Effector memory CD4-positive, alpha-beta T cell (primary cell): ENCODE measurements around the gene FAAP20.

Experiments
- DNase-seq, 3 donors: peaks; one replicate each; pipeline ENCODE4 v3.0.0-alpha.2; 2020
- H3K27ac ChIP-seq: 2 replicates; pipeline ENCODE4 v1.7.0; 2013; ENCODE audit warnings: mild to moderate bottlenecking, low read length, moderate library complexity; ENCODE audit not compliant: insufficient read depth, poor library complexity, severe bottlenecking
- H3K27me3 ChIP-seq: replicated peaks from 2 replicates; pipeline ENCODE4 v1.7.0; 2013; ENCODE audit warnings: mild to moderate bottlenecking, low read length; ENCODE audit not compliant: insufficient read depth, control insufficient read depth, poor library complexity, severe bottlenecking
- H3K36me3 ChIP-seq: 2 replicates; pipeline ENCODE4 v1.7.0; 2013; ENCODE audit warnings: mild to moderate bottlenecking, low read length, moderate library complexity; ENCODE audit not compliant: control insufficient read depth, insufficient read depth
- H3K4me1 ChIP-seq: 2 replicates; pipeline ENCODE4 v1.7.0; 2013; ENCODE audit warnings: low read length, mild to moderate bottlenecking; ENCODE audit not compliant: control insufficient read depth, insufficient read depth, poor library complexity, severe bottlenecking
- H3K4me3 ChIP-seq: 2 replicates; pipeline ENCODE4 v1.7.0; 2013; ENCODE audit warnings: low read length, low read depth, mild to moderate bottlenecking; ENCODE audit not compliant: insufficient read depth, poor library complexity, severe bottlenecking
- H3K9me3 ChIP-seq: 2 replicates; pipeline ENCODE4 v1.7.0; 2013; ENCODE audit warnings: mild to moderate bottlenecking, low read length, moderate library complexity; ENCODE audit not compliant: control insufficient read depth

FAAP20 gene

DNA sequence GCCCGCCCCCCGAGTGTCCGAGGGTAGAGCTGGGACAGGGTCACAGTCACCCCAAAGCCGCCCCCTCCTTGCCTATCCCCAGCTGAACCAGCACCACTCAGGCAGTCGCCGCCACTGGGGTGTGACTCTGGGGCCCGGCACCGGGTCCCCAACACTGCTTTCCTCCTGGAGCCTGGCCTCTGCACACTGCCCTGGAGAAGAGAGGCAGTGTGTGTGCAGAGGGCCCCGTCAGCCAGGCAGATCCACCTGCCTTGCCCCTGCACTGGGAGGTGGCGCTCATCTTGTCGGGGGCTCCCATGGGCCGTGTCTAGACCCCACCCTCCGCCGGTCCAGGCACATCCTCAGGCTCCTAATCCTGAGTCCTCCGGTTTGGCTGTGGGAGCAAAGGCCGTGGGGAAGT is 15.7 kb downstream of the FAAP20 start:
- H3K27ac ChIP-seq = no peak overlapping the region
- peaks cover 4% of the 10 kb centered on the region for H3K4me1 ChIP-seq
- H3K36me3 ChIP-seq = peaks cover 7% of the 10 kb centered on the region
- DNase-seq = no peak
- no peak overlapping the region for H3K4me3 ChIP-seq
- H3K27me3 ChIP-seq = no peaks in the 10 kb centered on the region
- H3K9me3 ChIP-seq = no peaks in the 10 kb centered on the region

DNA sequence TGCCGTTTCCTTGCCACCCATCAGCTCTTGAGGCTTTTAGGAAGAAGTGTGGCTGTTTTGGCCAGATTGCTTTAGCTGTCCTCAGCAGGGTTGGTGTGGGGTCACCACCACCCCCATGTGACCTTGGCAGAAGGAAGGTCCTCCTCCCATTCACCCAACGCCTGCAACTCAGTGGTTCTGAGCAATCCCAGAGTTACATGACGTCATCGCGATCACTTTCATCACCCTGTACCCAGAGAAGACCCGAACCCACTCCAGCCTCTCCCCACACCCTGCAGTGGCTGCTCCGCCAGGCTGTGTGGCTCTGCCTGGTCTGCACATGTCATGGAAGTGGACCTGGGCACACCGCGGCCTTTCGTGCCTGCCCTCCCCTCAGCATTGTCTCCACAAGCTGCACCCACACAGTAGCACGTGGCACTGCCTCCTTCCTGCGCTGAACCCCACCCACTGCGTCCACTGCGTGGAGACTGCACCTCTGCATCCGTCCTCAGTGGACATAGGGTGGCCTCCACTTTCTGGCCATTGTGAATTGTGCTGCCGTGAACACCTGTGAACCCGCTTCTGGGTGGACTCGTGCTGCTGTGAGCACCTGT is 16.5 kb downstream of the FAAP20 start:
- Histone ChIP-seq H3K4me1 (peaks cover 4% of the 10 kb centered on the region), H3K27ac (no peak overlapping the region), H3K27me3 (no peaks in the 10 kb centered on the region), H3K36me3 (peaks cover 7% of the 10 kb centered on the region), H3K4me3 (no peak overlapping the region), H3K9me3 (no peaks in the 10 kb centered on the region)
- DNase-seq = no peak

DNA sequence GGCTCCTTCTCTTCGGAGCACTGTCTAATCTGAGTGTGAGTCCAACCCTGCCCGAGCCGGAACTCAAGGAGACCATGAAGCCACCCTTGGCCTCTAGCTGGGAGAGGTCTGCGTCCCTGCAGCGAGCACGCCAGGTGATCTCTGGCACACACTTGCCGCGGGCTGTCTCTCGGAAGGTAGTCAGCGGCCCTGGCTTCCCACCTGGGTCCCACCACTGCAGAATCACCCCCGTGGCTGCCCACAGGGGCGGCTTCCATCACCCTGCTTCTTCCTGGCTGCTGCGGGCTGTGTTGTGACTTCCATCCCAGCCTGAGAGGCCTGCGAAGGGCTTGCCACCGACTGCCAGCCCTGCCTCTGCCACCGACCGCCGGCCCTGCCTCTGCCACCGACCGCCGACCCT is 17.0 kb downstream of the FAAP20 start:
- H3K27me3 ChIP-seq = no peaks in the 10 kb centered on the region
- H3K4me1 ChIP-seq = peaks cover 4% of the 10 kb centered on the region
- no peak for DNase-seq
- H3K4me3 ChIP-seq = no peak overlapping the region
- no peaks in the 10 kb centered on the region for H3K9me3 ChIP-seq
- peaks cover 10% of the 10 kb centered on the region for H3K36me3 ChIP-seq
- H3K27ac ChIP-seq = no peak overlapping the region

DNA sequence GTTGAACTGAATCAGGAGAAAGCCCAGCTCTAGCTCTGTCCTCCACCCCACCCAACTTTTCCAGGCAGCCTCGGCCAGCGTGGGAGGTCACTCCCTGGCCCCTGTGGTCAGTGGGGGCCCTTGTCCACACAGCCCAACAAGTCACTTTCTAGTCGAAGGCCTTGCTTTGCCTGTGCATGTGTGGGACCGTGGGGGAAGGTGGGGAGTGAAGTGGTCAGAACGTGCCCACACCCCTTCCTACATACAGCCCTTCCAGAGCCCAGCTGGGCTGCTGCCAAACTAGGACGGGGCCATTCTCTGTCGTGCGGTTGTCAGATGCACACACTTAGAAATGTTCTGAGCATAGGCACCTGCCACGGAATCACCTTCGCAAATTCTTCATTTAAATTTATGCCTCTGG is 18.0 kb downstream of the FAAP20 start:
- peaks cover 18% of the 10 kb centered on the region for H3K36me3 ChIP-seq
- H3K27ac ChIP-seq = no peak overlapping the region
- H3K4me3 ChIP-seq = no peak overlapping the region
- peaks cover 4% of the 10 kb centered on the region for H3K4me1 ChIP-seq
- no peak for DNase-seq
- H3K27me3 ChIP-seq = no peaks in the 10 kb centered on the region
- H3K9me3 ChIP-seq = no peaks in the 10 kb centered on the region

DNA sequence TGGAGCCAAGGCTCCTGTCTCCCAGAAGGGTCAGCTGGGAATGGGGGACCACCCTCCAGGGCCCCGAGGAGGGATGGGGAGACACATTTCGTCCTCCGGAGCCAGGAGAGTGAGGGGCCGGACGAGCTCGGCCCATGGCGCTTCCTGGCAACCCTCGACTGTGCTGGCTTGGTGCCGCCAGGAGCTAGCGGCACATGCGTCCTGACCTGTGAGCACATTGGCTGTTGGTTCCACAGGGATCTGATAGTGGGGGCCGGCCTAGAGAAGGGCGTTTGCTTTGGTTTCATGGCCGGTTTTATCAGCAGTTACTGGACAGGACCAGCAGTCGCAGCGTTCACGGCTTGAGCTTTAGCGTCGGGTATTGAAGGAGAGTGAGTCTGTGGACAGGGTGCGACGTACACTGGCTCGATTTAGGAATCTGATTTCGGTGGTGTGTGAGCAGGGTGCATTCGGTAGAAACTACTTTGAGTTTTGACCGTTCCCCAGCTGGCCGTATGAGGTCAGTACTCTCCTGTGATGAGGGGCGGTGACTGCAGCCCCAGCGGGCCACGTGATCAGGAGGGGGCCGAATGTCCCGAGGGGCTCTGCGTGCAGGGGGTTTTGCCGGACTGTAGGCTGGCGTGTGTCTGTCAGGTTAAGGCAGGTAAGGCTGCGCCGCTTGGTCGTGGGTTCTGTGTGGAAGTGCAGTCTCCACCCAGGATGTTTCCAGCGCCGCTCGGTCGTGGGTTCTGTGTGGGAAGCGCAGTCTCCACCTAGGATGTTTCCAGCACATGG is 18.7 kb downstream of the FAAP20 start:
- H3K36me3 ChIP-seq = peaks cover 18% of the 10 kb centered on the region
- no peak for DNase-seq
- peaks cover 4% of the 10 kb centered on the region for H3K4me1 ChIP-seq
- no peaks in the 10 kb centered on the region for H3K9me3 ChIP-seq
- no peak overlapping the region for H3K27ac ChIP-seq
- no peaks in the 10 kb centered on the region for H3K27me3 ChIP-seq
- no peak overlapping the region for H3K4me3 ChIP-seq

DNA sequence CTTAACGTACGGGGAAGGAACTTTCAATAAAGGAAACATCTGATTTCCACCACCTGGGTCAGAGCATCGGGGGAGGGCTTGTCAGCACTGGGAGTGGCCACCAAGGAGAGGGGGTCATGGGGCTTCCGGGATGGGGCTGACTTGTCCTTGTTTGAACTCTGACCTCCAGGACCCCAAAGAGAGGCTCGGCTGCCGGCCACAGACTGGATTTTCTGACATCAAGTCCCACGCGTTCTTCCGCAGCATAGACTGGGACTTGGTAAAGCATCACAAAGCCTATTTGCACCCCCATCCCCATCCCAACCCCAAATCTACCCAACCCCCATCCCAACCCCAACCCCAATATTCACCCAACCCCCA is 19.5 kb downstream of the FAAP20 start:
- no peaks in the 10 kb centered on the region for H3K9me3 ChIP-seq
- no peak for DNase-seq
- peaks cover 4% of the 10 kb centered on the region for H3K4me1 ChIP-seq
- peaks cover 18% of the 10 kb centered on the region for H3K36me3 ChIP-seq
- H3K27ac ChIP-seq = no peak overlapping the region
- no peaks in the 10 kb centered on the region for H3K27me3 ChIP-seq
- H3K4me3 ChIP-seq = no peak overlapping the region

DNA sequence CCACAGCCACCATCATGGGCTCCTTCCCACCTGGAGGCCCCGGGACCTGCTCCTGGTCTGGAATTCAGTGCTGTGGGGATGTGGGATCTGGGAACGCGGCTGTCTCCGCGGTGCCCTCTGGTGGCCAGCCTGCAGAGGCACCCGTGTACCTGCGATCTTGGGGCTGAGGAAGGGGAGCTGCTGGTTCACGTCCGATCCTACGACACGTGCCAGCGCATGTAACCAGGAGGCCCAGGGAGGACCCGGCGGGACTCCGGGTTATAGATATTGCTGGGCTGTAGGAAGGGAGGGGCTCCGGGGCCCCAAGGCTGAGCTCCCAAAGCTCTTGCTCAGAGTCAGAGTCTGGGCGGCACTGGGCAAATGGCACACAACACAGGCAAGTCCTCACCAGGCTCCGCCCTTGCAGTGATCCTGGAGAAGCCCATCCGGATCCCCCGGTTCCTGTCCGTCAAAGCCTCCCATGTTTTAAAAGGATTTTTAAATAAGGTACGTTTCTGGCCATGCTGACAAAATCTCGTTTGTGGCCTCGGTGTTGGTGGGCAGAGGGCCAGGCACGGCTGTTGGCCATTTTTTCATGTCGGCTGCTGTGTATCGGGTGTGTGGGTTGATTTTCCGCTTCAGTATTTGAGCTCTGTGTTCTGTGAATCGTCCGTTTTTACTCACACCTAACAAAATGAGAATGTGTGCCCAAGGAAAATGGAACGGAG is 20.1 kb downstream of the FAAP20 start:
- H3K4me3 ChIP-seq = no peak overlapping the region
- peaks cover 4% of the 10 kb centered on the region for H3K4me1 ChIP-seq
- H3K9me3 ChIP-seq = no peaks in the 10 kb centered on the region
- H3K27me3 ChIP-seq = no peaks in the 10 kb centered on the region
- H3K36me3 ChIP-seq = peaks cover 18% of the 10 kb centered on the region
- DNase-seq = no peak
- no peak overlapping the region for H3K27ac ChIP-seq

DNA sequence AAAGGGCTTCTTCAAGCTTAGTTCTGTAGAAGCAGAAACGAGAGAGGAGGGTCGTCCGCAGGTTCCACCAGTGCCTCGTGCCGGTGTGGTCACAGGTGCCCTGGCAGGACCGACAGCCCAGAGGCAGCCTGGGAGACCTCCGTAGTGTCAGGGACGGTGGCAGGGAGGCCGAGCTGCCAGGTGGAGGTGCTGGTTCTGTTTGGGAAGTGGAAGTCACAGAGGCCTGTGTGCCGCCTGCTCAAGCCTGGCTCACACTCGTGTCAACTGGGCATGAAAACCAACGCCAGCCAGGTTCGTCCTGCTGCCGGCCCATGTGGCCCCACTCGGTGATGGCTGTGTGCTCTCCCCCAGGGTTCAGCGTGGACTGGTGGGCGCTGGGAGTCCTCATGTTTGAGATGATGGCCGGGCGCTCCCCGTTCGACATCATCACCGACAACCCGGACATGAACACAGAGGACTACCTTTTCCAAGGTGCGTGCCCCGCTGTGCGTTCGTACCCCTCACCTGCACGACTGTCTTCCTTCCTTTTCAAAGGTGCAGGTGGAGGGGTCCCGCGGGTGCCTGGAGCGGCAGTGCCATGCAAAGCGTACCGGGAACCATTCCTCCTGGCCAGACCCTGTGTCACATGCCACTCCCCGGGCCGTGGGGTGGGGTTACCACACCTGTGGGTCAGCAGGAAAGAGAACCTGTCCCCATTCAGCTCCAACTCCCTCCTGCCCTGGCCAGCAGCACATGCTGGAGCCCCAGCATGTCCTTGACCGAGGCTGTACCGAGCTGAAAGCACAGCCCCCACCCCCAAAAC is 20.8 kb downstream of the FAAP20 start:
- H3K4me3 ChIP-seq = no peak overlapping the region
- H3K36me3 ChIP-seq = peaks cover 15% of the 10 kb centered on the region
- no peak for DNase-seq
- peaks cover 4% of the 10 kb centered on the region for H3K4me1 ChIP-seq
- no peaks in the 10 kb centered on the region for H3K9me3 ChIP-seq
- no peaks in the 10 kb centered on the region for H3K27me3 ChIP-seq
- H3K27ac ChIP-seq = no peak overlapping the region

DNA sequence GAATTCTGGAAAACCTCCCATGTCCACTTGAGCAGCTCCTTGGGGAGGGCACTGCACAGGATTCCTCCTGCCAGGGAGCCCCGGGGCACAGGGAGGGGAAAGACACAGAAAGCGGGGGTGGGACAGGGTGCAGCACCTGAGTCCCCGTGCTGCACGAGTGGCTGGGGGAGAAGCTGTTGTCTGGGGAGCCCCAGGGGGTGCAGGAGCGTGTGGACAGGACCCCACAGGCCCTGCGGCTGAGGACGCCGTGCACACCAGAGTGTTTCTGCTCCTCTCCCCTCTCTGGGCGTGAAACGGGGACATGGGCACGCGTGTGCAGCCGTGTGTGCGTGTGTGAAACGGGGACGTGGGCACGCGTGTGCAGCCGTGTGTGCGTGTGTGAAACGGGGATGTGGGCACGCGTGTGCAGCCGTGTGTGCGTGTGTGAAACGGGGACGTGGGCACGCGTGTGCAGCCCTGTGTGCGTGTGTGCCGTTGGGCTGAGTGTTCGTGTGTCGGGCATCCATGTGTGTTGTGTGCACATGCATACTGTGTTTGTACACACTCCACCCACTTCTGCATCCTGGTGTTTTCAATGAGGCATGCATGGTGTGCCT is 21.9 kb downstream of the FAAP20 start:
- H3K36me3 ChIP-seq = peaks cover 15% of the 10 kb centered on the region
- DNase-seq = no peak
- no peak overlapping the region for H3K4me3 ChIP-seq
- no peak overlapping the region for H3K27ac ChIP-seq
- H3K9me3 ChIP-seq = no peaks in the 10 kb centered on the region
- H3K27me3 ChIP-seq = no peaks in the 10 kb centered on the region
- H3K4me1 ChIP-seq = peaks cover 4% of the 10 kb centered on the region
